Left ventricle myocardium superior (tissue), 1 donor: ENCODE data around the gene LARGE1. TPM values are rescaled to one million over a fixed set of nuclear protein-coding genes. Genes with fewer than 3 reads are reported as not detected.
A peak's percentile ranks its signal among the peaks of the same experiment; 100 is the strongest.

Experiments used
- ATAC-seq: fragments of 200-7000 bp; cut with Tn5 transposase; one replicate; pipeline ENCODE4 v1.9.1; 2020; ENCODE audit warnings: mild to moderate bottlenecking, moderate library complexity
- DNase-seq: peaks from one replicate; pipeline ENCODE4 v3.0.0-alpha.2; 2020
- intact Hi-C: fragments of 100-400 bp; cut with micrococcal nuclease; formaldehyde crosslinking; loops from one replicate; pipeline ENCODE4 v1.11.0; 2022
- total RNA-seq: library from RNA; stranded (reverse); fragmentation: NEBNext Ultra II Directional; extraction: Animal tissue kit (Norgen Biotek cat#: 25700); gene quantifications from one replicate; pipeline ENCODE4 v1.2.1, GENCODE V29; 2021
- donor health status: DM: no; HTN: yes; CAD: no; lungs with severe emphysema.

The LARGE1 gene
- total RNA-seq, 1 donor from 2014 or later, result 147 TPM

- ATAC-seq, result no peak
- intact Hi-C loops, result no loop called here
- no peak for DNase-seq
These were observed 82.5 kb downstream of the LARGE1 start for GRCh38 chr22:33837826-33838225.

GRCh38 chr22:33835265-33835664 is 85.0 kb downstream of the LARGE1 start:
- DNase-seq (no peak), ATAC-seq (peak; percentile 16)
- intact Hi-C loops, result no loop called here

- ATAC-seq (peak; percentile 87), DNase-seq (peak; percentile 68)
- intact Hi-C loops, result no loop called here
These were observed 87.6 kb downstream of the LARGE1 start for GRCh38 chr22:33832558-33833151.

GRCh38 chr22:33831651-33832050 is 88.6 kb downstream of the LARGE1 start:
- DNase-seq (no peak), ATAC-seq (peak; percentile 22)
- intact Hi-C loops, result no loop called here

GRCh38 chr22:33831207-33831606 is 89.1 kb downstream of the LARGE1 start:
- intact Hi-C loops, result no loop called here
- DNase-seq, result no peak
- ATAC-seq, result no peak

- intact Hi-C loops, result no loop called here
- no peak for DNase-seq
- no peak for ATAC-seq
These were observed 90.6 kb downstream of the LARGE1 start for GRCh38 chr22:33829546-33830280.

- DNase-seq (no peak), ATAC-seq (no peak)
- intact Hi-C loops, result no loop called here
These were observed 92.0 kb downstream of the LARGE1 start for GRCh38 chr22:33828302-33828701.

GRCh38 chr22:33825761-33826160 is 94.5 kb downstream of the LARGE1 start:
- peak; percentile 51 for ATAC-seq
- DNase-seq, result no peak
- intact Hi-C loops, result no loop called here

GRCh38 chr22:33823552-33823951 is 96.7 kb downstream of the LARGE1 start:
- intact Hi-C loops, result no loop called here
- no peak for DNase-seq
- ATAC-seq, result peak; percentile 80

- DNase-seq (no peak), ATAC-seq (no peak)
- intact Hi-C loops, result no loop called here
These were observed 99.0 kb downstream of the LARGE1 start for GRCh38 chr22:33821290-33821689.

- DNase-seq (no peak), ATAC-seq (no peak)
- intact Hi-C loops, result no loop called here
These were observed 100.5 kb downstream of the LARGE1 start for GRCh38 chr22:33819743-33820142.

GRCh38 chr22:33817512-33818127 is 102.7 kb downstream of the LARGE1 start:
- DNase-seq (no peak), ATAC-seq (no peak)
- intact Hi-C loops, result no loop called here

- no peak for ATAC-seq
- intact Hi-C loops, result no loop called here
These were observed 107.8 kb downstream of the LARGE1 start for GRCh38 chr22:33812360-33812977.

GRCh38 chr22:33811686-33812085 is 108.6 kb downstream of the LARGE1 start:
- intact Hi-C loops, result no loop called here
- DNase-seq, result peak; percentile 47

More at GRCh38 chr22:33812360-33812977, 107.8 kb downstream of the LARGE1 start:
- DNase-seq, result no peak

GRCh38 chr22:33811208-33811607 is 109.1 kb downstream of the LARGE1 start:
- peak; percentile 54 for ATAC-seq
- no peak for DNase-seq
- intact Hi-C loops, result no loop called here

More at GRCh38 chr22:33811686-33812085, 108.6 kb downstream of the LARGE1 start:
- peak; percentile 81 for ATAC-seq

GRCh38 chr22:33807470-33807869 is 112.8 kb downstream of the LARGE1 start:
- intact Hi-C loops, result no loop called here
- DNase-seq (no peak), ATAC-seq (peak; percentile 28)

- no peak for DNase-seq
- intact Hi-C loops, result no loop called here
- ATAC-seq, result peak; percentile 37
These were observed 114.1 kb downstream of the LARGE1 start for GRCh38 chr22:33806191-33806590.

- no peak for DNase-seq
- ATAC-seq, result peak; percentile 37
- intact Hi-C loops, result no loop called here
These were observed 116.6 kb downstream of the LARGE1 start for GRCh38 chr22:33803371-33804282.

GRCh38 chr22:33798401-33798800 is 121.9 kb downstream of the LARGE1 start:
- DNase-seq (no peak), ATAC-seq (no peak)
- intact Hi-C loops, result no loop called here
